ENCODE data around the gene LPIN3. TPM values are rescaled to one million over a fixed set of nuclear protein-coding genes. Genes with fewer than 3 reads are reported as not detected.

LPIN3 gene
- total and polyA plus RNA-seq, 2 of the 4 experiments (the other 2 are of a cell fraction), result 2.3 to 8.3 TPM

- intact Hi-C loops (cut with micrococcal nuclease) (no loop called here), dilution Hi-C loops (cut with HindIII; ENCODE audit: low sequenced_read_pairs, unreplicated experiment) (no loop called here), in situ Hi-C loops (cut with MboI; ENCODE audit: low sequenced_read_pairs) (no loop called here)
- no peak overlapping the region for H3K56ac ChIP-seq (ENCODE audit: extremely low read depth, insufficient read depth, low read length)
- H4K8ac ChIP-seq (ENCODE audit: low read depth in 2 of 2, low read length in 2 of 2), result no peak overlapping the region
- no peak overlapping the region for H2BK120ac ChIP-seq (ENCODE audit: low read depth, low read length)
- H2AFZ ChIP-seq (replicated peaks; ENCODE audit: low read length, poor library complexity), result peak overlapping the region; percentile 21
- H3K9me3 ChIP-seq (ENCODE audit: control insufficient read depth, insufficient read depth, low read length), result no peaks in the 10 kb centered on the region
- no peak overlapping the region for H3K4ac ChIP-seq (ENCODE audit: low read depth, low read length)
- no peak overlapping the region for H3K9ac ChIP-seq (ENCODE audit: low read depth, low read length)
- no peak overlapping the region for H3K14ac ChIP-seq (replicated peaks; ENCODE audit: low read depth, low read length)
- H3K4me2 ChIP-seq (ENCODE audit: low read depth, low read length), result no peak overlapping the region
- peaks cover 57% of the 10 kb centered on the region for H3K27me3 ChIP-seq (ENCODE audit: control insufficient read depth, insufficient read depth, low read length)
- H3K79me1 ChIP-seq (ENCODE audit: low read depth in 1 of 2, low read length in 2 of 2), result no peaks in the 10 kb centered on the region
- H3K9me1 ChIP-seq (ENCODE audit: insufficient read depth, low read length), result no peaks in the 10 kb centered on the region
- no peak for DNase-seq
- H3K36me3 ChIP-seq (ENCODE audit: control insufficient read depth, insufficient read depth, low read length), result no peaks in the 10 kb centered on the region
- no peak overlapping the region for H2BK5ac ChIP-seq (ENCODE audit: low read depth, low read length, poor library complexity, severe bottlenecking)
- no peaks in the 10 kb centered on the region for H3K4me1 ChIP-seq (ENCODE audit: control insufficient read depth, insufficient read depth, low read length)
- H4K5ac ChIP-seq (ENCODE audit: low read depth, low read length), result no peak overlapping the region
- H4K91ac ChIP-seq (ENCODE audit: insufficient read depth, low read depth, low read length), result no peak overlapping the region
- no peak overlapping the region for H3K4me3 ChIP-seq (ENCODE audit: insufficient read depth, low read depth, low read length)
- no peak overlapping the region for H3K18ac ChIP-seq (ENCODE audit: low read depth, low read length)
- no peak overlapping the region for H2BK20ac ChIP-seq (ENCODE audit: low read depth, low read length)
- no peak overlapping the region for H2BK15ac ChIP-seq (ENCODE audit: low read depth, low read length)
- BruUV-seq (replicated peaks), result no TSS peak
- no peak overlapping the region for H3K27ac ChIP-seq (ENCODE audit: insufficient read depth, low read length)
- no peak; the same call in 1 of the 2 replicates for ATAC-seq (ENCODE audit: low read depth)
- ChIA-PET CTCF (no interaction called here), POLR2A (ENCODE audit: unreplicated experiment) (no interaction called here)
- WGBS, 2 experiments (ENCODE audit: extremely low coverage in 2 of 2, insufficient read length in 1 of 2), result 76% methylated on average over 9 of the region's 19 CpGs; no CpG with 5 or more reads in 1 of the 2 experiments
- no peak overlapping the region for H3K23ac ChIP-seq (ENCODE audit: low read depth, low read length)
- no peak for TF ChIP-seq CTCF (conservative IDR thresholded peaks at IDR 0.05; ENCODE audit: low read depth, low read length)
- peak overlapping the region; percentile 70 for H2AK9ac ChIP-seq (replicated peaks; ENCODE audit: low read depth, low read length, poor library complexity)
- H2AK5ac ChIP-seq (ENCODE audit: low read depth, low read length), result no peak overlapping the region
- peaks cover 4% of the 10 kb centered on the region; the same call in 1 of the 2 replicates for H4K20me1 ChIP-seq (ENCODE audit: insufficient read depth, low read length)
These were observed 24.5 kb downstream of the LPIN3 start for GRCh38 chr20:41364967-41365765.

Data from IMR-90 (cell line).